MM.1S (cell line): ENCODE measurements around the gene INPP4B.

Source experiments
- DNase-seq: peaks from one replicate; pipeline ENCODE4 v3.0.0-alpha.2; 2015
- H2AFZ ChIP-seq: fragments of 300-600 bp; sonication (generic); 2 replicates; pipeline ENCODE4 v1.6.0; 2016; ENCODE audit warnings: antibody characterized with exemption, low read length
- H3F3A ChIP-seq: fragments of 300-600 bp; sonication (generic); 2 replicates; pipeline ENCODE4 v1.6.1; 2016; ENCODE audit warnings: mild to moderate bottlenecking, antibody characterized with exemption, low read length, moderate library complexity, mixed read lengths; ENCODE audit not compliant: insufficient read depth
- H3K27ac ChIP-seq: fragments of 300-600 bp; sonication (generic); 2 replicates; pipeline ENCODE4 v1.5.1; 2016; ENCODE audit warnings: mild to moderate bottlenecking, low read length
- H3K27me3 ChIP-seq: fragments of 300-600 bp; sonication (generic); replicated peaks from 2 replicates; pipeline ENCODE4 v1.6.0; 2016; ENCODE audit warnings: low read length; ENCODE audit not compliant: insufficient read depth
- H3K36me3 ChIP-seq: fragments of 300-600 bp; sonication (generic); replicated peaks from 2 replicates; pipeline ENCODE4 v1.6.1; 2016; ENCODE audit warnings: mild to moderate bottlenecking, low read length, mixed read lengths; ENCODE audit not compliant: insufficient read depth
- H3K4me1 ChIP-seq: fragments of 300-600 bp; sonication (generic); 2 replicates; pipeline ENCODE4 v1.6.1; 2016; ENCODE audit warnings: low read length, mixed read lengths
- H3K4me2 ChIP-seq: fragments of 300-600 bp; sonication (generic); 2 replicates; pipeline ENCODE4 v1.6.0; 2016; ENCODE audit warnings: low read depth, low read length
- H3K4me3 ChIP-seq: fragments of 300-600 bp; sonication (generic); 2 replicates; pipeline ENCODE4 v1.5.1; 2016; ENCODE audit warnings: low read length, mixed read lengths
- H3K79me2 ChIP-seq: fragments of 300-600 bp; sonication (generic); 2 replicates; pipeline ENCODE4 v1.6.1; 2016; ENCODE audit warnings: mixed run types, low read length, mixed read lengths
- H3K9ac ChIP-seq: fragments of 300-600 bp; sonication (generic); 2 replicates; pipeline ENCODE4 v1.6.1; 2016; ENCODE audit warnings: low read length, mixed read lengths
- H3K9me2 ChIP-seq: fragments of 300-600 bp; sonication (generic); replicated peaks from 2 replicates; pipeline ENCODE4 v1.6.1; 2016; ENCODE audit warnings: mild to moderate bottlenecking, low read length, mixed read lengths; ENCODE audit not compliant: insufficient read depth
- H3K9me3 ChIP-seq: fragments of 300-600 bp; sonication (generic); replicated peaks from 2 replicates; pipeline ENCODE4 v1.6.1; 2016; ENCODE audit warnings: mild to moderate bottlenecking, low read length, mixed read lengths; ENCODE audit not compliant: insufficient read depth
- H4K20me1 ChIP-seq: fragments of 300-600 bp; sonication (generic); 2 replicates; pipeline ENCODE4 v1.6.1; 2016; ENCODE audit warnings: mild to moderate bottlenecking, low read length, moderate library complexity, mixed read lengths; ENCODE audit not compliant: insufficient read depth
- CTCF ChIP-seq: fragments of 300-600 bp; sonication (generic); IDR thresholded peaks from 2 replicates; pipeline ENCODE4 v1.5.1; 2016; ENCODE audit warnings: antibody characterized with exemption, low read length, mixed read lengths
- EZH2 ChIP-seq: fragments of 300-600 bp; sonication (generic); optimal IDR thresholded peaks from 2 replicates; pipeline ENCODE3; 2017; ENCODE audit warnings: low read depth, mild to moderate bottlenecking, antibody characterized with exemption, low read length, mixed read lengths
- EZH2phosphoT487 ChIP-seq: fragments of 300-600 bp; sonication (generic); IDR thresholded peaks from 2 replicates; pipeline ENCODE4 v1.6.1; 2018; ENCODE audit warnings: antibody characterized with exemption, low read length

Gene INPP4B

GRCh38 chr4:142091085-142091513, 755.0 kb downstream of the INPP4B start:
- Histone ChIP-seq H3K9me2 (no peaks in the 10 kb centered on the region), H3F3A (no peaks in the 10 kb centered on the region), H4K20me1 (no peaks in the 10 kb centered on the region), H3K9ac (no peak overlapping the region), H3K79me2 (no peaks in the 10 kb centered on the region), H3K27ac (no peak overlapping the region), H3K4me2 (no peak overlapping the region), H2AFZ (no peak overlapping the region), H3K9me3 (no peaks in the 10 kb centered on the region), H3K4me3 (no peak overlapping the region), H3K27me3 (no peaks in the 10 kb centered on the region), H3K36me3 (no peaks in the 10 kb centered on the region), H3K4me1 (no peaks in the 10 kb centered on the region)
- TF ChIP-seq EZH2phosphoT487 = no peak
- no peak for TF ChIP-seq EZH2
- TF ChIP-seq CTCF = no peak
- DNase-seq = no peak

GRCh38 chr4:142088906-142089305, 757.2 kb downstream of the INPP4B start:
- H3F3A ChIP-seq = no peaks in the 10 kb centered on the region
- no peak for TF ChIP-seq CTCF
- TF ChIP-seq EZH2 = no peak
- TF ChIP-seq EZH2phosphoT487 = no peak
- H3K4me1 ChIP-seq = no peaks in the 10 kb centered on the region
- H3K9me3 ChIP-seq = no peaks in the 10 kb centered on the region
- H2AFZ ChIP-seq = no peak overlapping the region
- no peaks in the 10 kb centered on the region for H3K79me2 ChIP-seq
- no peak overlapping the region for H3K4me3 ChIP-seq
- H4K20me1 ChIP-seq = no peaks in the 10 kb centered on the region
- H3K9me2 ChIP-seq = no peaks in the 10 kb centered on the region
- no peak for DNase-seq
- no peak overlapping the region for H3K4me2 ChIP-seq
- no peak overlapping the region for H3K9ac ChIP-seq
- H3K36me3 ChIP-seq = no peaks in the 10 kb centered on the region
- no peak overlapping the region for H3K27ac ChIP-seq
- H3K27me3 ChIP-seq = no peaks in the 10 kb centered on the region

DNA sequence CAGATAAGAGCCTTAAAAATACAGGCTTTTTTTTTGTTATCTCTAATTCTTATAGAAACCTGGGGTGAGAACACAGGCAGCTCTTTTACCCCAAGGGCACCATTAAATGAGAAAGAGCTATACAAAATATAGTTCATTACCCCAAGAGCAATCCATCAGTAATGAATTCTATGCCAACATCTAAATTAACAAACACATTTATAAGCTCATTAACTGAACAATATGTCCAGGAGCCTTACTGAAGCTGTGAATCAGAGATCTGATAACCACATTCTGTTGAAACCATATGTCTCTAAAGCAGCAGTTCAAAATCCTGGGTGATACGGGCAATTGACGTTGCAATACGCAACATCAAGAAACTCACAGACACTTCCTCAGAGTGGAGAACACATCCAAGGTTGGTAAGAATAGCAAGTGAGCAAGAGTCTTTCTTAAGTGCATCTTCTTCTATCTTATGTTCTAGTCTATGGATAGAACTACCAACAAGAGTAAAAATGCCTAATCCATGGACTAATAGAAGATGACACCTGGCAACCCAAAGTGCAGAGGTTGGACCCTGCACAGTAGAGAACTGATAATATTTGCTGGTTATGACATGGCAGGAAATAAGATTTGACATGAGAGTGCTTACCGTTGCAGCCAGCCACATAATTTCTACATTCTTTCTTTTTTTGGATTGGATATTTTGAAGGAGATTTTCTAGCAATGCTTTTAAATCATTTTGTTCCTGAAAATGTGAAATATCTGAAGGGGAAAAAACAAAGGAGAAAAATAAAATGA, 760.4 kb downstream of the INPP4B start:
- Histone ChIP-seq H3F3A (no peaks in the 10 kb centered on the region), H3K9ac (no peak overlapping the region), H3K9me3 (no peaks in the 10 kb centered on the region), H3K36me3 (no peaks in the 10 kb centered on the region), H3K4me3 (no peak overlapping the region), H2AFZ (no peak overlapping the region), H4K20me1 (no peaks in the 10 kb centered on the region), H3K27me3 (no peaks in the 10 kb centered on the region), H3K4me1 (no peaks in the 10 kb centered on the region), H3K9me2 (no peaks in the 10 kb centered on the region), H3K79me2 (no peaks in the 10 kb centered on the region), H3K4me2 (no peak overlapping the region), H3K27ac (no peak overlapping the region)
- DNase-seq = no peak
- no peak for TF ChIP-seq EZH2phosphoT487
- no peak for TF ChIP-seq CTCF
- TF ChIP-seq EZH2 = no peak
